ENCODE data around the gene RTKN. TPM values are rescaled to one million over a fixed set of nuclear protein-coding genes. Genes with fewer than 3 reads are reported as not detected.

Gene RTKN
- total RNA-seq, 2 experiments from 2014 or later: 1.1 TPM

DNA sequence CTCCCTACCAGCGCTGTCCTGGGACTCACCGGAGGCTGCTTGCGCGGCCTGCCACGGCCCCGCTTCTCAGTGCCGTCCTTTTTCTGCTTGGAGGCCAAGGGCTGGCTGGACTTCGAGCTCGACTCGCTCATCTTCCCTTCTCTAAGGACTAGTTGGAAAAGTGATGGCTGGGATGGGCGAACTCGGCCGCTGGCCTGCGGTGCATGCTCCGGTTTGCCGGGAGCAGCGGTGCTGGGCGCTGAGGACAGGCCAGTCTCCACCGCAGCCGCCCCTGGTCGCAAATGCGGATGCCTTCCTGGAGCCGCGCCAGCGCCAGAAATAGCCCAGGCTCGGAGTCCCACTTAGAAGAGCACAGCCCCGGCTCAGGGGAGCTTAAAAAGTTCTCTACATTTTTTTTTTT lies 23.4 kb downstream of the RTKN start:
- Mint-ChIP-seq H3K4me3 (no peak overlapping the region), H3K27ac (no peak overlapping the region), H3K9me3 (no peaks in the 10 kb centered on the region), H3K27me3 (peaks cover 16% of the 10 kb centered on the region), H3K36me3 (ENCODE audit: low read depth) (peaks cover 11% of the 10 kb centered on the region), H3K4me1 (peaks cover 34% of the 10 kb centered on the region)
- ChIA-PET CTCF (no interaction called here), POLR2A (no interaction called here)
- DNase-seq: no peak

DNA sequence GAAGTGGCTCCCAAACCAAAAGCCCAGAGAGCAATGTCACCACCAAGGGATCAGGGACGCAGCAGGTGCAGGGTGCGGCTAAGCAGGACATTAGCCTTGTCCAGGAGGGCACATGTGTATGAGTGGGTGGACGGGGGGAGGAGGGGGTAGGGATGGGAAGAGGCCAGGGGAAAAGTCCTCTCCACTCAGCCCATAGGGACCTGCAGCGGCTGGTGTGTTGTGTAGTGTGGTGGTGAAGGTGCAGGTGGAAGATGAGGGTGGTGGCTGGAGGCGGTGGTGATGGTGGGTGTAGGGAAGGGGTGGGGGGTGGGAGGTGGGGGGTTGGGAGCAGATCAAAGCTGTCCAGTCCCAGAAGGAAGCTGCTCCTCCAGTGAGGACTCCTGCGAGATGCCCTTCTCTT lies 24.0 kb downstream of the RTKN start:
- ChIA-PET POLR2A (no interaction called here), CTCF (no interaction called here)
- H3K4me3 Mint-ChIP-seq: no peak overlapping the region
- no peaks in the 10 kb centered on the region for H3K9me3 Mint-ChIP-seq
- peaks cover 29% of the 10 kb centered on the region for H3K4me1 Mint-ChIP-seq
- peaks cover 5% of the 10 kb centered on the region for H3K36me3 Mint-ChIP-seq (ENCODE audit: low read depth)
- DNase-seq: no peak
- H3K27me3 Mint-ChIP-seq: peaks cover 16% of the 10 kb centered on the region
- H3K27ac Mint-ChIP-seq: no peak overlapping the region

DNA sequence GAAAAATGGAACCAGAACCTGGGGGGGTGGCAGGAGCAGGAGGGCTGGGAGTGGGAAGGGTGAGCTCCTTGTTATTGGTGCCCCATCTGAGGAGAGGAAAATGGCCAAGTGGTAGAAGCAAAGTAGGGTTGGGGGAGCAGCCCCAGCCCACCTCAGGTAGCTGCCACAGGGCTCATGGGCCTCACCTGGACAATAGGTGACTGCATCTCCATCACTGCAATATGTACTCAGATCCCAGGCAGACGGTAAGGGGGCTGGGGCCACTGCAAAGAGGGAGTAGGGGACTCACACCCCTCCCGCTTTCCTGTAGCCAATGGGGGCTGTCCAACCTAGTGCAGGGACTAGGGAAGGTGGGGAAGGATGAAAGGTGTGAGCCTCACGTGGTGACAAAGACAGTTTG lies 24.5 kb downstream of the RTKN start:
- H3K27ac Mint-ChIP-seq: no peak overlapping the region
- H3K9me3 Mint-ChIP-seq: no peaks in the 10 kb centered on the region
- H3K27me3 Mint-ChIP-seq: peaks cover 16% of the 10 kb centered on the region
- POLR2A ChIA-PET: no interaction called here
- H3K4me1 Mint-ChIP-seq: peaks cover 23% of the 10 kb centered on the region
- CTCF ChIA-PET: no interaction called here
- peaks cover 4% of the 10 kb centered on the region for H3K36me3 Mint-ChIP-seq (ENCODE audit: low read depth)
- DNase-seq: no peak
- H3K4me3 Mint-ChIP-seq: no peak overlapping the region

DNA sequence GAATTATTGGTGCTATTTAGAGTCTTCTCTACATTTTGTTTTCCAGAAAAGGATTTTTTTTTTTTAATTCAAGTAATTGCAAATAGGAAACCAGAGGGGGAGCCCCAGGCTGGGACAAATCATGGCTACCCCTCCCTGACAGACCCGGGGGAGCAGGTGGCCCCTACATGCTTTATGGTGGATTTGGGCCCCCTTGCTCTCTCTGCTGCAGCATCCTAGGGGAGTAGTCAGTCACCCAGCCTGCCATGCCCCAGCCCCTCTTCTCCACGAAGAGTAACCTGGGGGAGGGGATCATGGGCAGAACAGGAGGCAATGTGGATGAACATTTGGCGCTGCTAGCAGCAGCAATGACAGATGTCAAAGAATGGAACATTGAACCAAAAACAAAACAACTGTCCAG lies 25.0 kb downstream of the RTKN start:
- no peaks in the 10 kb centered on the region for H3K9me3 Mint-ChIP-seq
- H3K4me3 Mint-ChIP-seq: no peak overlapping the region
- CTCF ChIA-PET: no interaction called here
- H3K27me3 Mint-ChIP-seq: peaks cover 16% of the 10 kb centered on the region
- no peak overlapping the region for H3K27ac Mint-ChIP-seq
- DNase-seq: no peak
- H3K36me3 Mint-ChIP-seq (ENCODE audit: low read depth): peaks cover 4% of the 10 kb centered on the region
- H3K4me1 Mint-ChIP-seq: peaks cover 22% of the 10 kb centered on the region
- POLR2A ChIA-PET: no interaction called here

- Mint-ChIP-seq H3K9me3 (no peaks in the 10 kb centered on the region), H3K36me3 (ENCODE audit: low read depth) (no peaks in the 10 kb centered on the region), H3K4me3 (no peak overlapping the region), H3K27ac (no peak overlapping the region), H3K27me3 (peaks cover 16% of the 10 kb centered on the region), H3K4me1 (peaks cover 16% of the 10 kb centered on the region)
- POLR2A ChIA-PET: interaction anchor here (0.5 to 1.0 kb wide), 3 partner anchors 24 to 71 kb away, joined by 3 read pairs; no protein-coding TSS in a partner anchor
- CTCF ChIA-PET: interaction anchor here (1.0 kb wide), 1 partner anchor 37 kb away, joined by 4 read pairs; no protein-coding TSS in a partner anchor
- no peak for DNase-seq
Measured at GRCh38 chr2:74415762-74416395, 25.9 kb downstream of the RTKN start.

DNA sequence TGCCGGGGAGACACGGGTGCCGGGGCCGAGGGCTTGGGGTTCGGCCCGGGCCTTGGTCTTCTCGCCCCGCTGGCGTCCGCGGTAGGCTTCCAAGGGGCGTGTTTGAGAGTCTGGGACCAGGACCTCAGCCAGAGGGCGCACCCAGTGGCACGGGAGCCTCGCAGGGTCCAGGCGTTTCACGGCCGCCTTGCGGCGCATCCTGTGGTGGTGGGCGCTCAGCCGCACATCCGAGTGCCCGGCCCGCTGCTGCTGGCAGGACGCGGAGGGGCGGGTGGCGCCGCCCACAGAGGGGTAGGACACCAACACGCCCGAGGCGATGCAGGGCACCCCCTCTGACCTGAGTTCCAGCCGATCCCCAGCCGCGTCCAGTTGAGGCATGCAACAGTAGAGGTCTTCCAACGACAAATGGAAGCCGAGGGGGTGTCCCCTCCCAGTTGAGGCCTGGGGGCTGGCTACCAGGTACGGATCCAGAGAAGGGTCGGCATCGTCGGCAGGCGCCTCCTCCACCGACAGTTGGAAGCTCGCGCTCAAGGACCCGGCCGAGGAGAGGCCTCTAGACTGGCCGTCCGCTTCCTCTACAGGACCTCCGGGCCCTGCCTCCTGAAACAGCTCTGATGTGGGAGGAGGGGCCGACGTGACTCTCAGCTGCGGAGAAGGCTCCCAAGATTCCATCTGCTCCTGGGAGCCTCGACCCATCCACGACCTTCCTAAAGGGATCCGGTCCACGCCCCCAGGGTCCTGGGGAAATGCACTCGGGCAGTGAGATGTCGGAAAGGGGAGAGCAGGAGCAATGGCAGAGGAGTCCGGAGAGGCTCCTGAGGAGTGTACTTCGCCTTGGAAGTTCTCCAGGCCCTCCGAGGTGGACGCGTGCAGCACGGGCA lies 26.6 kb downstream of the RTKN start:
- no peak for DNase-seq

DNA sequence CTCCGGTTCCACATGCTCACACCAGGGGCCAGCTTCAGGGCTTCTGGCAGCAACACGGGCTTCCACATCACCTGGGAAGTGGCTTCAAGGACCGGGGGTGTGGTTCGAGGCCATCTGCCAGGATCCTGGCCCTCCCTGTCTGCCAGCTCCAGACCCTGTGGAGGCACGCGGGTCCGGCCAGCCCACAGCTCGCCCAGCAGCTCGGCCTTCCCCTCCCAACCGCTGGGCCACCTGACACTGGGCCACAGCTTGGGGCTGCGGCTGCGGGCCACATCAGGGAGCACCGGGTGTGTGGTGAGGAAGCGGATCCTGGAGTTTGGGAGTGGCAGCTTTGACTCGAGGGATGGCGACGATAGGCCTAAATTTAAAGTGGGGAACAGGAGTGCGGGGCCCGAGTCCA lies 27.3 kb downstream of the RTKN start:
- CTCF ChIA-PET: no interaction called here
- H3K9me3 Mint-ChIP-seq: no peaks in the 10 kb centered on the region
- POLR2A ChIA-PET: interaction anchor here (1.0 kb wide), 1 partner anchor 58 kb away, joined by 3 read pairs; the partner anchor contains the start of gene MRPL53
- no peak for DNase-seq
- H3K27ac Mint-ChIP-seq: no peak overlapping the region
- no peak overlapping the region for H3K4me3 Mint-ChIP-seq
- H3K27me3 Mint-ChIP-seq: peaks cover 14% of the 10 kb centered on the region
- H3K36me3 Mint-ChIP-seq (ENCODE audit: low read depth): no peaks in the 10 kb centered on the region
- H3K4me1 Mint-ChIP-seq: peaks cover 12% of the 10 kb centered on the region

More for the DNA sequence above, 26.6 kb downstream of the RTKN start:
- Mint-ChIP-seq H3K4me1 (peaks cover 12% of the 10 kb centered on the region), H3K9me3 (no peaks in the 10 kb centered on the region), H3K36me3 (ENCODE audit: low read depth) (no peaks in the 10 kb centered on the region), H3K27ac (no peak overlapping the region), H3K27me3 (peaks cover 13% of the 10 kb centered on the region), H3K4me3 (no peak overlapping the region)
- ChIA-PET POLR2A (interaction anchor here (0.5 to 1.0 kb wide), 4 partner anchors 25 to 72 kb away, joined by 3 read pairs; partner anchors contain the start of gene MRPL53), CTCF (interaction anchor here (1.0 kb wide), 1 partner anchor 38 kb away, joined by 4 read pairs; no protein-coding TSS in a partner anchor)

GRCh38 chr2:74413001-74413698 lies 28.6 kb downstream of the RTKN start:
- no peak for DNase-seq
- CTCF ChIA-PET: interaction anchor here (1.5 kb wide), 1 partner anchor 21 kb away, joined by 4 read pairs; no protein-coding TSS in a partner anchor
- POLR2A ChIA-PET: interaction anchor here (1.4 kb wide), 1 partner anchor 9 kb away, joined by 4 read pairs; no protein-coding TSS in a partner anchor
- no peak overlapping the region for H3K27ac Mint-ChIP-seq
- no peaks in the 10 kb centered on the region for H3K36me3 Mint-ChIP-seq (ENCODE audit: low read depth)
- H3K9me3 Mint-ChIP-seq: no peaks in the 10 kb centered on the region
- no peak overlapping the region for H3K4me3 Mint-ChIP-seq
- H3K27me3 Mint-ChIP-seq: peaks cover 20% of the 10 kb centered on the region
- peaks cover 12% of the 10 kb centered on the region for H3K4me1 Mint-ChIP-seq

DNA sequence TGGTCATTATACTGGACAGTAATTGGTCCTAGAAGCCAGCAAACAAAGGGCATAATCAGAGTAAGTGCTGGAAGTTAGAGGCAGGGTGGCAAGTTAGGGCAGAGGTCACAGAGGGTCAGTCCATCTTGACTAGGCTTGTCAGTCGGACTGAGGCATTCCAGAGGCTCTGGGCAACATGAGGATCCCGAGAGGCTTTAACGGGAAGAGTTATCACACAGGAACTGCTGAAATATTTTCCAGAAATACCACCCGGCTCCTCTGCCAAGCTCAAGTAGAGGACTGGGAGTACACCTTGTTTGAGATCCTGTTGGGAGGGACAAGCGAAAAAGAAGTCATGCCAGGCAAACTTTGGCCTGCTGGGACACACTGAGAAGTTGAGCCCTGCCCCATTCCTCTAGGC lies 34.1 kb downstream of the RTKN start:
- Mint-ChIP-seq H3K4me1 (peaks cover 2% of the 10 kb centered on the region), H3K9me3 (no peaks in the 10 kb centered on the region), H3K27ac (no peak overlapping the region), H3K36me3 (ENCODE audit: low read depth) (no peaks in the 10 kb centered on the region), H3K4me3 (no peak overlapping the region), H3K27me3 (peaks cover 21% of the 10 kb centered on the region)
- ChIA-PET POLR2A (interaction anchor here (0.8 kb wide), 1 partner anchor 11 kb away, joined by 3 read pairs; no protein-coding TSS in a partner anchor), CTCF (no interaction called here)
- DNase-seq: no peak

GRCh38 chr2:74406035-74406434 lies 35.7 kb downstream of the RTKN start:
- Mint-ChIP-seq H3K27ac (no peak overlapping the region), H3K27me3 (peaks cover 21% of the 10 kb centered on the region), H3K36me3 (ENCODE audit: low read depth) (no peaks in the 10 kb centered on the region), H3K4me3 (no peak overlapping the region), H3K4me1 (peaks cover 2% of the 10 kb centered on the region), H3K9me3 (no peaks in the 10 kb centered on the region)
- no peak for DNase-seq
- POLR2A ChIA-PET: no interaction called here
- CTCF ChIA-PET: no interaction called here

DNA sequence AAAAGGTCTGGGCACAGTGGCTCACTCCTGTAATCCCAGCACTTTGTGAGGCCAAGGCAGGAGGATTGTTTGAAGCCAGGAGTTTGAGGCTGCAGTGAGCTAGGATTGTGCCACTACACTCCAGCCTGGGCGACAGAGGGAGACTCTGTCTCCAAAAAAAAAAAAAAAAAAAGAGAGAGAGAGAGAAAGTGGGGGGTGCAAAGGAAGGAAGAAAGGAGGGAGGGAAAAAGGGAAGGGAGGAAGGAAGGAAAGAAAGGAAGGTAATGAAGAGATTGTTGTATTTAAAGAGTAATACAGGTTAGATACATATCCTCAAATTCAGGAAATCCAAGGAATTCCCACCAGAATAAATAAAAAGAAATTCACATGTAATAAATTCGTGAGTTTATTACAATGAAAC lies 39.8 kb downstream of the RTKN start:
- Mint-ChIP-seq H3K27ac (no peak overlapping the region), H3K36me3 (ENCODE audit: low read depth) (no peaks in the 10 kb centered on the region), H3K4me1 (peaks cover 2% of the 10 kb centered on the region), H3K9me3 (no peaks in the 10 kb centered on the region), H3K27me3 (peaks cover 6% of the 10 kb centered on the region), H3K4me3 (no peak overlapping the region)
- POLR2A ChIA-PET: no interaction called here
- no peak for DNase-seq
- CTCF ChIA-PET: interaction anchor here (0.7 to 3.1 kb wide), 10 partner anchors 8 to 577 kb away, joined by 3 to 19 read pairs (median 4); partner anchors contain the start of gene STAMBP

GRCh38 chr2:74399785-74400184 lies 42.0 kb downstream of the RTKN start:
- Mint-ChIP-seq H3K36me3 (ENCODE audit: low read depth) (no peaks in the 10 kb centered on the region), H3K9me3 (no peaks in the 10 kb centered on the region), H3K4me3 (no peak overlapping the region), H3K27ac (no peak overlapping the region), H3K27me3 (peaks cover 5% of the 10 kb centered on the region), H3K4me1 (no peaks in the 10 kb centered on the region)
- ChIA-PET POLR2A (no interaction called here), CTCF (interaction anchor here (0.6 to 3.1 kb wide), 5 partner anchors 8 to 158 kb away, joined by 3 to 19 read pairs (median 5); no protein-coding TSS in a partner anchor)
- DNase-seq: no peak

DNA sequence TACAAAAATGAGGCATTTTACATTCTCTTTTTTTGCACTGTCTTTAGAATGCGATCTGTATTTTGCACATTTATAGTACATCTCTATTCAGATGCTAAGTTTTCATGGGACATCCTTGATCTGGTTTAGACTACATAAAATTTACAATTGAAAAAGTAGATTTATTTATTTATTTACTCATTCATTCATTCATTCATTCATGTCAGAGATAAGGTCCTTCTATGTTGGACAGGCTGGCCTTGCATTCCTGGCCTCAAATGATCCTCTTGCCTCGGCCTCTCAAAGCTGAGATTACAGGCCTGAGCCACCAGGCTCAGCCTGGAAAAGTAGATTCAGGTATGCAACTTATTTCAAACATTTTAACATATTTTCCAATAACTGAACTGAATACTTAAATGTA lies 45.6 kb downstream of the RTKN start:
- CTCF ChIA-PET: interaction anchor here (1.2 kb wide), 1 partner anchor 572 kb away, joined by 4 read pairs; no protein-coding TSS in a partner anchor
- H3K4me1 Mint-ChIP-seq: peaks cover 9% of the 10 kb centered on the region
- no peaks in the 10 kb centered on the region for H3K36me3 Mint-ChIP-seq (ENCODE audit: low read depth)
- no peak overlapping the region for H3K4me3 Mint-ChIP-seq
- H3K27ac Mint-ChIP-seq: no peak overlapping the region
- DNase-seq: no peak
- no peaks in the 10 kb centered on the region for H3K9me3 Mint-ChIP-seq
- POLR2A ChIA-PET: no interaction called here
- peaks cover 6% of the 10 kb centered on the region for H3K27me3 Mint-ChIP-seq

Measured in activated CD4-positive, alpha-beta memory T cell treated with anti-CD3 and anti-CD28 coated beads, Interleukin-2, amount 10 ng/mL, durations not matched to agents 7 days and 5 days (primary cell).